Measurements from ENCODE around the gene PUS1.

DNA sequence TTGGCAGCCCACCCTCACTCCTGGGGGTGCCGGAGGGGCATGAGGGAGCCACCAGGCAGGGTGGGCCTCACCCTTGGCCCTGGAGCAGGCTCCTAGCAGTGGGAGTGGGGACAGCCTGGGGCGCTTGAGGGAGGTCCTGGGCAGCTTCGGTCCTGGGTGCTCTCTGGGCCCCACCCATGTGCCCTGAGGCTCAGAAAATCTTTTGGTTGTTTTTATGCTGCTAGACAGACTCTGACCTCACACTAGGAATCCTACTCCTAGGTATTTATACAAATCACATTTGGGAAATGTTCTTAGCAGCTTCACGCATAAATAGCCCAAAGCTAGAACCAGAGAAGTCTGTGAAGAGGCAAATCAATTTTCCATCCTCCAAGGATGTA, 45.6 kb upstream of the PUS1 start:
- TF ChIP-seq CTCF (IDR thresholded peaks at IDR 0.05) (no peak), POLR2A (IDR thresholded peaks at IDR 0.05) (no peak)

All from right lobe of liver (tissue), 4 donors.